ENCODE data around the gene C11orf68. TPM values are rescaled to one million over a fixed set of nuclear protein-coding genes. Genes with fewer than 3 reads are reported as not detected.

C11orf68 gene
- total and polyA plus RNA-seq, 2 of the 8 experiments (the other 6 are each of a cell fraction or from before 2014, with no cell fraction given): 24.0 to 51.2 TPM

DNA sequence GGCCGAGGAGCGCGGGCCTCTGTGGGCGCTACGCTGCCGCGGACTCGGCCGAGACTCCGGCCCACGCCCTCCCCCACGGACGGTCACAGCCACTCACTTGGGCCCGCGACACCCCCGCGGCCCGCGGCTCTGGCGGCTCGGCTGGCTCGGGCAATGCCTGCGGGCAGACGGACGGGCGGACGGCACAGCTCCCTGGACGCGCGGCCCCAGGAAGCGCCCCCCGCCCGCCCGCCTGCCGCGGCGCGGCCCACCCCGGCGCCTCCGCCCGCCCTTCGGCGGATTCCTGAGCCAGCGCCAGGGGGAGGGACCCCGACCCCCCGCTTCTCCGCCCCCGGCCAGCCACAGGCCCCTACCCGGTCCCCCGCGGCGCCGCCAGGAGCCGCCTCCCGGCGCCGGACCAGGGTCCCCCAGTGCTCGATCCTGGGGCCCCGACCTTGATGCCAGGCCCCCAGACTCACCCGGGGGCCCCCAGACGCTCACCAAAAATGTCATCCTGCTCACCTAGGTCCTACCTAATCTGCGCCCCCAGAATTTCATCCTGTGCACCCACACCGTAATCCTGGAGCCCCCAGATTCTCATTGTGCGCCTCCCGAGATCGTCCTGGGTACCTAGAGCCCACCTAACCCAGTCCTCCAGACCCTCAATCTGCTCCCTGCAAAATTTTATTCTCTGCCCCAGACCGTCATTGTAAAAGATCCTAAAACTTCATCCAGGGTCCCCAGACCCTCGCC, 46.1 kb downstream of the C11orf68 start, which contains the start of gene EFEMP2:
Gene EFEMP2, minus strand, starts transcription at position 215 of the 732 bp plus-strand sequence. CDS start 446 bp downstream, outside the sequence.
- Histone ChIP-seq H2BK15ac (ENCODE audit: low read length) (no peak within 1 kb of the TSS), H3K4me1 (replicated peaks in 1 of 4; ENCODE audit: control insufficient read depth in 3 of 4, insufficient read depth in 4 of 4, low read length in 3 of 4) (peaks cover 0 to 10% (median 3%) of the 10 kb centered on the region in 4 experiments; a peak in 5 of 7 replicates), H3K56ac (replicated peaks; ENCODE audit: insufficient read length, low read depth, low read length) (peak within 1 kb of the TSS; percentile 77), H3K9me3 (ENCODE audit: insufficient read depth in 2 of 2, low read depth in 1 of 2, low read length in 1 of 2) (no peaks in the 10 kb centered on the region), H4K8ac (ENCODE audit: extremely low read depth, insufficient read depth, low read length) (peak within 1 kb of the TSS; percentile 71), H3K4me2 (ENCODE audit: insufficient read depth in 1 of 2, low read depth in 2 of 2, low read length in 2 of 2) (peak within 1 kb of the TSS; percentile 83 to 90), H2BK20ac (ENCODE audit: low read length) (no peak within 1 kb of the TSS), H3K27me3 (replicated peaks in 1 of 4; ENCODE audit: control insufficient read depth in 3 of 4, extremely low read depth in 1 of 4, insufficient read depth in 3 of 4, low read length in 3 of 4) (peaks cover 0 to 35% (median 15%) of the 10 kb centered on the region in 4 experiments; a peak in 4 of 7 replicates), H3K18ac (ENCODE audit: extremely low read depth, low read length) (peak within 1 kb of the TSS; percentile 78), H2BK5ac (ENCODE audit: low read depth, low read length) (no peak within 1 kb of the TSS; the same call in 1 of the 2 replicates), H3K36me3 (ENCODE audit: control insufficient read depth in 2 of 4, insufficient read depth in 4 of 4, low read length in 3 of 4) (no peaks in the 10 kb centered on the region), H2AK5ac (ENCODE audit: low read depth, low read length) (peak within 1 kb of the TSS; percentile 40; the same call in 1 of the 2 replicates), H2AFZ (ENCODE audit: low read length) (peak within 1 kb of the TSS; percentile 28; the same call in 1 of the 2 replicates), H3K14ac (ENCODE audit: insufficient read length) (no peak within 1 kb of the TSS), H3K9ac (replicated peaks in 1 of 4; ENCODE audit: extremely low read depth in 1 of 4, low read depth in 3 of 4, low read length in 3 of 4) (peak within 1 kb of the TSS in 2 of 4 experiments; percentile 7 to 12; a peak in 1 of 7 replicates), H3K23ac (ENCODE audit: insufficient read length) (no peak within 1 kb of the TSS), H3K4ac (replicated peaks; ENCODE audit: insufficient read length, low read depth, low read length) (no peak within 1 kb of the TSS), H3K79me2 (ENCODE audit: control insufficient read depth in 1 of 2, insufficient read depth in 2 of 2, low read length in 2 of 2) (no peaks in the 10 kb centered on the region), H2BK120ac (replicated peaks; ENCODE audit: low read depth, low read length) (no peak within 1 kb of the TSS), H3K27ac (ENCODE audit: low read depth, low read length) (no peak within 1 kb of the TSS), H2BK12ac (ENCODE audit: low read depth, low read length) (no peak within 1 kb of the TSS), H3K79me1 (ENCODE audit: low read depth, low read length) (no peaks in the 10 kb centered on the region; the same call in 1 of the 2 replicates), H3K23me2 (ENCODE audit: low read depth, low read length) (peaks cover 7% of the 10 kb centered on the region; the same call in 1 of the 2 replicates), H4K91ac (replicated peaks; ENCODE audit: insufficient read length, low read length) (peak within 1 kb of the TSS; percentile 65), H3K4me3 (ENCODE audit: extremely low read depth in 1 of 4, insufficient read depth in 2 of 4, low read depth in 3 of 4, low read length in 4 of 4) (peak within 1 kb of the TSS; percentile 49 to 77 (median 68)), H4K5ac (ENCODE audit: insufficient read length, low read depth, low read length) (peak within 1 kb of the TSS; percentile 57), H4K20me1 (replicated peaks in 1 of 2; ENCODE audit: control insufficient read depth in 1 of 2, insufficient read depth in 2 of 2, low read length in 2 of 2) (peaks cover 0 to 2% of the 10 kb centered on the region in 2 experiments)
- DNase-seq (ENCODE audit: low read depth in 1 of 2, low spot score in 2 of 2) (peak in 1 of 2 experiments; percentile 61), FAIRE-seq (no peak)
- WGBS, 2 experiments (ENCODE audit: extremely low coverage in 1 of 2, insufficient coverage in 1 of 2, insufficient read length in 1 of 2, insufficient replicate concordance in 2 of 2, low coverage in 1 of 2, low lambda C conversion rate in 2 of 2, missing lambda C conversion rate in 1 of 2): 8% methylated on average over 9 of the region's 69 CpGs; no CpG with 5 or more reads in 1 of the 2 experiments
- TF ChIP-seq CREB1 (IDR thresholded peaks at IDR 0.05) (no peak), KDM4A (IDR thresholded peaks at IDR 0.05; ENCODE audit: low read depth, low read length, severe bottlenecking) (peak; percentile 58)
- ChIA-PET POLR2A (ENCODE audit: partially characterized antibody) (interaction anchor here (1.1 to 39.7 kb wide), 4 partner anchors 2 to 88 kb away, joined by 3 to 1071 read pairs (median 538); partner anchors contain the start of genes CCDC85B, CFL1, CTSW and EFEMP2), CTCF (ENCODE audit: partially characterized antibody) (interaction anchor here (1.1 to 8.9 kb wide), 9 partner anchors 9 to 93 kb away, joined by 3 to 210 read pairs (median 10); partner anchors contain the start of genes CCDC85B, CFL1, FIBP and MUS81)
